CD4-positive, alpha-beta T cell treated with Interleukin-6 for 4 hours (primary cell): Measurements from ENCODE around the gene RPA3.
A peak's percentile ranks its signal among the peaks of the same experiment; 100 is the strongest.

Experiments
- DNase-seq: peaks from one replicate; pipeline ENCODE4 v3.0.0-alpha.2; 2020; ENCODE audit warnings: mixed read lengths

Gene RPA3

DNA sequence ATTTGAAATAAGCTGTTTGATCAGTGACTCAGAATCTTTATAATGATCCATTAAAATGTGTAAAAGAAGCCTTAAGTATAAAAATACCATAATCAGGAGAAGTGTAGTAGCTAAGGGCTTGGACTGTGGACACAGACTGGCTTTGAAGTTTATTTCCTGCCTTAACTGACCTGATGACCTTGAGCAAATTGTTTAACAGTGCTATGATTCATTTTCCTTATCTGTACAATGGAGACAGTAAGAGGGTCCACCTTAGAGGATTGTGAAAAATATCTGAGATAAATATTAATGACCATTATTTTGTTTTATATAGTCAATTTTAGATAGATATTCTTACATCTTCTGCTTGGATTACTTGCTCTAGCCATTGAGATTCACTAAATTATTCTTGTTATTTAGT, 13.3 kb upstream of the RPA3 start:
- DNase-seq: no peak

DNA sequence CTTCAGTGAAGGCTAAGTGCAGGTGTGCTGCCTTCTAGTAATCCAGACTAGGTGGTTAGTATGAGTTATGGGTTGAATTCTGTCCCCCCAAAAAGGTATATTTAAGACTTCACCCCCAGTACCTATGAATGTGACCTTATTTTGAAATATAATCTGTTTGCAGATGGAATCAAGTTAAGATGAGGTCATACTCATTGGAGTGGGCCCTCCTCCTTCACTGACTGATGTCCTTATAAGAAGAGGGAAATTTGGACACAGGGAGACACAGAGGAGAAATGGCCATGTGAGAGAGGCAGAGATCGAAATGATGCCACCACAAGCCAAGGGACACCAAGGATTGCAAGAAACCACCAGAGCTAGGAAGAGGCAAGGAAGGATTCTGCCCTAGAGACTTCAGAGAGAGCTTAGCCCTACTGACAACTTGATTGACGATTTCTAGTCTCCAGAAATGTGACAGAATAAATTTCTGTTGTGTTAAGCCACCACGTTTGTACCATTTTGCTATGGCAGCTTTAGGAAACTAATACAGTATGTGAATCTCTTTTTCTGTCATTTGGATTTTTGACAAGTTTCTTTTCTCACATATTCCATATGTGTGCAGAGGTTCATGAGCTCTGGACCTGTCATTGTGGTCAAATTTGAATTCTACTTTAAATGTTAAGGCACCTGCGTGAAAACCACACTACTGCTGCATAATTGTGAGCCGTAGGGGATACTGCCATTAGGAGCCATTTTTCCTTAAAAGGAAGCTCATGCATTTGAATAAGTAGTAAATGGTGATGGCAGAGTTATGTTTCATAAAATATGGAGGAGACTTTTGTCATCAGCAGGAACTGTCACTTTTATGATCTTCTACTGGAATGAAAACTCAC, 2.6 kb upstream of the RPA3 start:
- no peak for DNase-seq

DNA sequence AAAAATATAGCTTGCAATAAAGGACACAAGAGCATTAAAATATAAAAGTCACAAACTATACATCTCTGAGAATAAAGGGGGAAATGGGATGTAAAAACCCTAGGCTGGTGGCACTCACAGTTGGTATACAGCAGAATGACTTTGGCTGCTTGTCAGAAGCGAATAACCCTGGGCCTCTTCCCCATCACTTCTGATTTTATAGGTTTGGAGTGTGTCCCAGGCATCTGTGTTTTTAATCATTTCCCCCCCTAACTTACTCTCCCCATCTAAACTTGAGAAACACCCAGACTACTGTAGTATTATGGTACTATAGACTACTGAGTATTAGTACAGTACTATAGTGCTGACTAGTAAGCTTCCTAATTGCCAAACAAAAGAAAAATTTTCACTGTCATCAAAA, 1.8 kb upstream of the RPA3 start:
- DNase-seq: no peak

DNA sequence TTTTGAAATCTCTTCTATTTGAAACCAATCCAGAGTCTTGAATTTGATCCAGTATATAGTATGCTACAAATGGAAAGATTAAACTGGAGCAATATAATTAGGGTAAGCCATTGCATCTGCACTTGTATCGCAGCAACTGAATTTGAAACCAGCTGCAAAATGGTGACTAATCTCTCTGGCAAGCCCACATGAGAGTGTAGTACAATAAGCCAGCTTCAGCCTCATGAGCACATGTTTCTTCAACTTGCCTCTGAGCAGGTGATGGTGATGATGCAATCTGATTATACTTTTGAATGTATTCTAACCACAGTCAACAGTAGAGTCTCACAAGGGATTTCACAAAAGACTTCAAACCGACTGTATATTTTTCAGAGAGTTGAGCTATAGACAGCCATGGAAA, 829 bp upstream of the RPA3 start:
- peak; percentile 14 for DNase-seq

DNA sequence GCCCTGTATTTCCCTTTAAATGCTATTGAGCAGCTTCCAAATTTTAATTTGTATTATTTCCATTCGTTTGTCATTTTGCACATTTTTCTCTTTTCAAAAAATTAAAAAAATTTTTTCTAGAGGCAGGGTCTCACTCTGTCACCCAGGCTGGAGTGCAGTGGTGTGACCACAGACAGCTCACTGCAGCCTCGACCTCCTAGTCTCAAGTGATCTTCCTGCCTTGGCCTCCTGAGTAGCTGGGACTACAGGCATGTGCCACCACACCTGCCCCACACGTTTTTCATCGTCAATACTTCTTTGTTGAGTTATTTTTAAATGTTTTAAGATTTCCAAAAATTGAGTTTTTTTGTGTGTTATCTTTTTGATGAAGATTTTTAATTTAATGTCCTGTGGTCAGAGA, 4.7 kb downstream of the RPA3 start:
- DNase-seq: no peak

DNA sequence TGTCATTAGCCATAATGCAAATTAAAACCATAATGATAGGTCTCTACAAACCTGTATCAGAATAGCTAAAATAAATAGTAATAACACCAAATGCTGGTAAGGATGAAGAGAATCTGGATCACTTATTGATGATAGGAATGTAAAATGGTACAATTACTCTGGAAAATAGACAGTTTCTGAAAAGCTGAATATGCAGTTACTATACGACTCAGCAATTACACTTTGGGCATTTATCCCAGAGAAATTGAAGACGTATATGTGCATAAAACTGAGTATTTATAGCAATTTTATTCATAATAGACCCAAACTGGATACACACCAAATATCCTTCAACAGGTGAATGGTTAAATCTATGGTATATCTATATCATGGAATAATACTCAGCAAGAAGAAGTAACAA, 7.9 kb downstream of the RPA3 start:
- no peak for DNase-seq

DNA sequence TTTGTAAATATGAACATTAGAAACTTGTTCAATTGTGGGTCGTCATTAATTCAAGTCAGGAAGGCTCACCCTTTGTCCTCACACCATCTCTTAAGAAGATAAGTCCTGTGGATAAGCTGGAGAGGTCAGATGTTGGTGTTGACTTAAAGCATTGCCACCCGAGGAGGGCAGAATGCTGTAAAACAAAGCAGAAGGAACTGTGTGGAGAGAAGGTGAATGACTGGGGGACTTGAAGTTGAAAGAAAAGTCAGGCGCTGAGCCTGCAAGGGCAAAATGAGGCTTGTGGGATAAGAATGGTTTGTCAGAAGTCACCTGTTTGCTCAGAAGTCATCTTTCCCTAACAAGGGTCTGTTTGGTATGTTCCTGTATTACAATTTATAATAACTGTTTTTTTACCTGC, 9.1 kb downstream of the RPA3 start:
- no peak for DNase-seq

DNA sequence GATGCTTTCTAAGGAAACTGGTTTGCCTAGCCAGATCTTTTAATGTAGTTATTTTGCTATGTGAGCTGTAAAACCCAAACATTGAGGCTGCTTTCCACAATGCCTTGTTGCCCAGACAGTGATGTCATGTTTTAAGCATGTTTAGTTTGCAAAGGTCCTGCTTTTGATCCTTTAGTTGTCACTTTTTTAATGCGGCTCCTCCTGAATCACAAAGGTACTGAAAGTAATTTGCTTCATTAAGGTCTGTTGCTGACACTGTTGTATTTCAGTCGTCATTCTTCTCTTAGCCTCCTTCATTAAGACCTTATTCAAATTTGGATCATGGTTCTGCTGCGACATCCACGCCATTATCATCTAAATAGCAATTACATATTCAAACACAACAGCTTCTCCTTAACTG, 10.6 kb downstream of the RPA3 start:
- DNase-seq: no peak

DNA sequence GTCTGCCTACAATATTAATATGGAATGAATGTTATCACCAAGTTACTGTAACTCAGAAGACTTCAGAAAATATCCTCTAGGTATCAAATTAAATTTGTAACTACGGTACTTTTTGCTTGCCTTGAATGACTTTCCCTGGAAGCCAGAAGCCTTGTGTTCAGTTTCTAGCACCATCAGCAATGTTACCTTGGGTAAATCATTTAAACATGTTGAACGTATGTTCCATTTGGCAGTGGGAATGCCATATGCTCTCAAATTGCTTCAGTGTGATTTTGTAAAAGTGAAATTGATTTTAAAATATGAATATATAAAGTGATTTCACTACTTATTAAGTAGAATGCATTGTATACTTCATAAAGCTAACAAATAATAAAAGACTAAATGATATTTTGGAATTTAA, 11.2 kb downstream of the RPA3 start:
- DNase-seq: no peak

DNA sequence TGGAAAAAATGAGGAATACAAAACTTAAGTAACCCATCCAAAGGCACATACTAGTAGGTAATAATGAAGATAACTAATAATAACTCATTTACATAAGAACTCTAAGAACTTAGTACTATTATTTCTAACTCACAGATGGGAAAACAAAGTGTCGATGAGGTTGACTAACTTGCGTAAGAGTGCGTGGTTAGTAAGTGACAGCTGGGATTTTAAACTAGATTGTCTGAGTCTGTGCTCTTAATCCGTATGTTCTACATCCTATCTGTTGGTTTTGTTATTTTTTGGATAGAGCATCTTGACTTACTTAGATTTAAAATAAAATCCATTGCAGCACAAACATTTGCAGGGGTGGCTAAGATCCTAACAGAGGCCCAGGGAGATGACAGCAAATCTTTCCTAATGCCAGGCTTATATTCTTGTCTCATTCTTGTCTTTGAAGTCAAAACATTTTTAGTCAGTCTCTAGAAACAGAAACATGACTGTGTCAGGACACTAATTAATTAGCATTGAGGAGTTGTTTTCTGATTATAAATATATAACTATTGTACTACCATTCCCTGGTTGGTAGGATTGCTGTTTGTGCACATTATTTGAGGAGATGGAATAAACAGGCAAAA, 11.7 kb downstream of the RPA3 start:
- DNase-seq: no peak

DNA sequence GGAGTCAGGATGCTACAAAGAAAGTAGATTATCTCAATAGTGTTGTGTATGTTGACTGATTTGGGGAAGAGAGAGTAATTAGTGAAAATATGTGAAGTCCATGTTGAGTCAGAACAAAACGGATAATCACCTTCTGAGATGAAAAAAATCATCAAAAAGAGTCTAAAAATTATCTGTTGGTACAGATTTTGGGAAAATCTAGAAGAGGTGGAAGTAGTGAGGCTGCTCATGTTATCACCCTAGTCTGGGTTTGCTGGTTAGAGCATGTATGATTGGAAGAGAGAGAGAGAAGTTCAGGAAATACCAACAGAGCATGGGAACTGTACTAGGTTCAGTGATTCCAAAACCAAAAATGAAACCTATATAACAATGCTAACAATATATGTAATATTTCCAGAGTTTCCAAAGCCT, 12.3 kb downstream of the RPA3 start:
- DNase-seq: no peak

DNA sequence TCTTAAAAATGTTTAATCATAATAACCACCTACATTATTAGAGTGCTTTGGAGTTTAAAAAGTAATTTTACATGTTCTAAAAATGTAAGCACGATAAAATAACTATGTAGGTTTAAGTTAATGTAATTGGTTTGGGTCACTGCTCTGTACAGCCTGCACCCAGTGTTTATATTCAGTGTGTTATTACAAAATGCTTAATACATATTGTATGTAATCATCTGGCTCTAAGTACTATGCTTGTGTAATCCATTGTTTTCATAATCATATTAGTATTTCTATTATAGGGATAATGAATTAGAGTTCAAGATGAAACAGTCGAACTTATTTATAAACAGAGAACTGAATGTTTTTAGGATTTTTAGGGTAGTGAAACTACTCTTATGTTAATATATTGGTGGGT, 13.1 kb downstream of the RPA3 start:
- DNase-seq: no peak

DNA sequence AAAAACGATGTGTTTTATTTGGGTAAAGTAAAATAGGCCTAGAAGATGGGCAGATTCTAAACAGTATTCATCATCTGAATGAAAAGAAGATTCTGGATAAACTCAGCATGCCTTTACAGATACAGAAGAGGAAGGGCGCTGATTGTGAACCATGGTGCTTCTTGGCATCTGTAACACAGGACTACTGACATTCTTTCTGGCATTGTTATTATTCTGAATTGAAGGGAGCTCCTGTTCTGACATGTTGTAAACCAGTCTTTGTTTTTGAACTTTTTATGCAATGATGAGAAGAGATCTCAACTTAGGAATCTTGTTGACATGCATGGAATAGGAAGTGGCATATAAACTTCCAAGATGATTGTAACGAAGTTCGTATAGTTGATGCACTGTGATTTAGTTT, 13.5 kb downstream of the RPA3 start:
- no peak for DNase-seq

DNA sequence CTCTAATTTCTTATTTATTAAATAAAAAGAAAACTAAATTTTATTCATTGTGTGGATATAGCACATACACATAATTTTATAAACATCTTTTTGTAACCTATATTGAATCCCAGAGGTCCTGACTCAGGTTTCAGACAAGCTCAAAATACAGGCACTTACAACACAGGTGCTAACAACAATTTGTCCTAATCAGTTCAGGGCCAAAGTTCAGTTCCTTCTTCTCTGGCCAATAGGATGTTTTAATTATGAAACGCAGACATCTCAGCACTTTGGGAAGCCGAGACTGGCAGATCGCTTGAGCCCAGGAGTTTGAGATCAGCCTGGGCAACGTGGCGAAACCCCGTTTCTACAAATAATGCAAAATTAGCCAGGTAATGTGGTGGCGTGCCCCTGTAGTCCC, 15.0 kb downstream of the RPA3 start:
- DNase-seq: no peak

DNA sequence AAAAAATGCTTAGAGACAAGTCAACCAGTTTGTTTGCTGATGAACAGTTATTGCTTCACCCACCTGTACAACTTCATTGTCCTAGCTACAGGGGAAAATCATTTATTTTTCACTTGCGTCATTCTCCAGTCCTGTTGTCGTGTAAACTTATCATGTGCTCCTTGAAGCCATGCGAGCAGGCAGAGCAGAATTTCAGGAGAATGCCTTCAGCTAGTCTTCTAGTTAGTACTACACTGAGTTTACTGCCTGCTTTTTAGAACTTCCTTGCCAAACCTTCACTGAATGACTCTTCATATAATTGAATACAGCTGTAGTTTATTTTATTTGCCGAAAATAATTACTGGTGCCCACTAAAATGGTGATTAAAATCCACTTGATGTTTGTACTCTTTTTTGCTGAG, 15.6 kb downstream of the RPA3 start:
- no peak for DNase-seq

DNA sequence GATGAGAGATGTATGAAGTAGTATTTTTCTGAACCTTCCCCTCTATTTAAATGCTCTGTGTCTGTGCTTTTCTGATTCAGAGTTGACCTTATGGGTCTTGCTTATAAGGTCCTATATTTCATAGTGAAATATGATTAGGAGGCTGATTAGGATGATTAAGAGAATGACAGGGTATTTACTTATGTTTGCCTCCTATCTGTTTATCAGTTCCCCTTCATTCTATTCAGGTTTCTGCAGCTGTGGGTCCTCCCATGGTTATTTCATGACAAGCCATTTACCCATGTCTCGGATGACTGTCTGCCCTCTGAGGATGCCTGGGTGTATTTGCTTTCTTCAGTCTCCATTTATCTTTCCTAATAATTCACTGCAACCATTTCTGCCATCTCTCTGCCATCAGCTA, 16.9 kb downstream of the RPA3 start:
- DNase-seq: no peak

DNA sequence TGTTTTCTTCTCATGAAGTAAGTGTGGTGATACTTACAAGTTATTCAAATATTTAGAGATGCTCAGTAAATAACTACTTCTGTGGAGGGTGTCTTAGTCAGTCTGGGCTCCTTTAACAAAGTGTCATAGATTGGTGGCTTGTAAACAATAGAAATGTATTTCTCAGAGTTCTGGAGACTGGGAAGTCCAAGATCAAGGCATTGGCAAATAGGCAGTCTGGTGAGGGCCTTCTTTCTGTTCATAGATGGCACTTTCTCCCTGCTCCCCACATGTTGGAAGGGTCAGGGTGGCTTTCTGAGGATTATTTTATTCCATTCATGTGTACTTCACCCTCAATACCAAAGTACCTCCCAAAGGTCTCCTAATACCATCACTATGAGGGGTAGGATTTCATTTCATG, 18.4 kb downstream of the RPA3 start:
- DNase-seq: no peak

DNA sequence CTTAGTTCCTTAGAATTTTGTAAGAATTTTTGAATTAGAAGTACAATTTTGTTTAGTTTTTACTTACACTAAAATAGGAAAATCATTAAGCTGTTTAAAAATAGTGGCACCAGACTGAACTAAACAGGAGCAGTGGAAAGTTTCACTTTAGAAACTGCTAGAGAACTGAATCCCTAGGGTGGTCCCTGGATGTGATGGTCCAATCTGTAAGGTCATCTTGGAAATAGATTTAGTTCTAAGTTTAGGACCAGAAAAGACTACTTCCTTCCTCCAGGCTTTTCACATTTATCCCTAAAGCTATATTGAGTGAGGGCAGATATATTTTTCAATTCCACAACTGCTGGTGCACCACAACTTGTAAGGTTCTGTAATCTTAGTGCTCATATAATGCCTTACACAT, 19.0 kb downstream of the RPA3 start:
- DNase-seq: no peak

DNA sequence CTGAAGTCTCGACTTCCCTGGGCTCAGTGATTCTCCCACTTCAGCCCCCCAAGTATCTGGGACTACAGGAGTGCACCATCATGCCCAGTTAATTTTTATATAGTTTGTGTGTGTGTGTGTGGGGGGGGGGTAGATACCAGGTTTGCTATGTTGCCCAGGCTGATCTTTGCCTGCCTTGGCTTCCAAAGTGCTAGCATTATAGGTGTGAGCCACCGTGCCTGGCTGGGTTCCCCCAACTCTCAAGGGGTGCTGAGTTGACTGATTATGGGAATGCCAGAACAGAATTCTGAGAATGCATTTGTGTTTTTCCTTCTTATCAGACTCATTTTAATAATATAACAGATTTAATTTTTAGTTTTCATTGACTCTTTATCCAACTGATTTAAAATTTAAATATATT, 19.5 kb downstream of the RPA3 start:
- DNase-seq: no peak

DNA sequence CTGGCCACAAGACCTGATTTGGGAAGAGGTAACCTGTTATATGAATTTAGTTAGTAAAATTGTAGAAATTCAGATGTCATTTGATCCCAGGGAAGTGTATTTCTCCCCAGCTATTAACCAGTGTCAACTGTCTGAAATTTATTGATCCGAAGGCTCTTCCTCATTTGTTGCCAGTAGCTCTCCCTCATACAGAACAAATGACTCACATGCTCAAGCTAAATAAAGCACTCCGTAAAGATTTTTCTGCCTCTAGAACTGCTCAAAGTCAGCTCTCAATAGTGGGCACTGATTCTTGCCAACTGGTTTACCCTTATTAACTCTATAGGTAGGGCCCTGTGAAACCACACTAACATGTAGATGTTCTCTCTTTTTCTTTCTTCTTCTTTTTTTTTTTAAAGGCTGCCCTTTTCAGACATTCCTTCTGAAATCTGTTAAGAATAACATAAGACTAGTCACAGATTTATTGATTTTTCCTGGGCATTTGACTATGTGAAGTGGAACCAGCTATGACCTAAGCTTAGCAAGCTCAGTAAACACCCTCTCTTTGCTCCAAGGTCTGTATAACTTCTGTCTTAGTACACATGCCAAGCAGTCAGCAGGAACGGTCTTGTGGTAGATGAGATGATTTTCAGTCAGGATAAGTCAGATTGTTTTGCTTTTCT, 21.8 kb downstream of the RPA3 start:
- DNase-seq: no peak

DNA sequence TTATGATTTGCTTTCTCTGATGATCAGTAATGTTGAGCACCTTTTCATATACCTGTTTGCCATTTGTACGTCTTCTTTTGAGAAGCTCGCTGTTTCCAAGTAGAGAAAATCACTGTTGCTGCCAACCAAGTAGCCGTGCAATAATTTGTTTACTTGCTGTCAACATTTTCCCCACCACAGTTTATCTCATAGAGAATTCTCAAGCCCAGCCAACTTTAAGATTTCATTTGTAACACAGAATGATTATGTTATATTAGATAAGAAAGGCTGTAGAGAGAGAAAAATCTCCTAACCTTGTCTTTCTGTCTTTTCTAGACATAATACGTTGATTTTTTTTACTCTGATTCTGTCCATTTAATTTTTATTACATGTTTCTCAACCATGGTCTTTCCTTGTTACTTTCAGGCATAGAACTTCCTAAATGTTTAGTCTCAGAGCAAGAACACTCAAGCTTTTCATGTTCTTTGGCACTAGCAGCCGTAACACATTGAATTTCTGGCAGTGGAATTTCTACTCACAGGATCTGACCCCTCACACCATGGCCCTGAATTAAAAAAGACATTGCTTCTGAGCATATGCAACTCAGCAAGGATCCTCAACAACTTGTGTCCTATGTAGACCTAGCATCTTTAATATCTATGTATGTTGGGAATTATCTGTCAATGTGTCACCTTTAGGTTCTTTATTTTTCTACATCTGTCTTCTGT, 23.1 kb downstream of the RPA3 start:
- no peak for DNase-seq

DNA sequence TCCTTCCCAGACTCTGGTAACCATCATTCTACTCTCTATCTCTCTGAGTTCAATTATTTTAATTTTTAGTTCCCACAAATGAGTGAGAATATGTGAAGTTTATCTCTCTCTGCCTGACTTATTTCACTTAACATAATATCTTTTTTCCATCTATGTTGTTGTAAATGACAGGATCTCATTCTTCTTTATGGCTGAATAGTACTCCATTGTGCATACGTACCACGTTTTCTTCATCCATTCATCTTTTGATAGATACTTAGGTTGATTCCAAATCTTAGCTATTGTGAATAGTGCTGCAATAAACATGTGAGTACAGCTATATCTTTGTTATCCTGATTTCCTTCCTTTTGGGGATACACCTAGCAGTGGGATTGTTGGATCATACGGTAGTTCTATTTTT, 23.9 kb downstream of the RPA3 start:
- no peak for DNase-seq

DNA sequence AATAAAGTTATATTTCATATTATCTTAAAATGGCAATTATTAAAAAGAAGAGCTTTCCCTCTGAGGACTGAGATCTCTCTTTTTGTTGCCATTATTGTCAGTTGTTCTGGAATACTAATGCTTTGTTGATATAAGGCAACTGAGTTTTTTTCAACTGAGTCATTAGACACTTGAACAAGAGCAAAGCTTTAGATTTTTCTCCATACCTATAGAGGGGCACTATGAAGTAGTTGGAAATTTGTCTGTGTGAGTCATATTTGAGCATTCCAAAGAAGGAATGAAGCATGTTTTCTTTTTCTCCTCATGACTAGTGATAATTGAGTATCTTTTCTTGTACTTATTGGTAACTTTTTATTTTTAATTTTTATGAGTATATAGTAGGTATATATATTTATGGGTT, 24.5 kb downstream of the RPA3 start:
- DNase-seq: no peak

DNA sequence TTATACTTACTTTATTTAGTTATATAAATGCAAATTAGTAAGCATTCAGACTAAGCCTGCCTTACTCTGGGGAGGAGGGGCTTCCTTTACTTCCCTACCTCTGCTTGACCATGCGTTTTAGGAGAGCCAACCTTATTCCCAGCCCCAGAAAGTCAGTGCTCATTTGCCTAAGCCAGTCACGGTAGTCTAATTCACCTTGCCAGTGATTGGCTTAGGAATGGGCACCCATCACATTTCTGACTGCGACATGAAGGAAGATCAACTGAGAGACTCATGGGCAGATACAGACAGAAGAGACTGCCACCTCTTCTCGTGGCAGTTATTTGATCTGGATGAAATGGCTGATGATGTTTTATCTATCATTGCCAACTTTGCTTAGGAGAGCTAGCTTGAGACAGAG, 29.5 kb downstream of the RPA3 start:
- no peak for DNase-seq
